WTC11 (cell line): Measurements from ENCODE around the gene MACC1.

Experiments used
- CBFB ChIP-seq: sonication (generic); formaldehyde crosslinking; IDR thresholded peaks from 2 replicates; pipeline ENCODE4 v1.8.1; 2022; ENCODE audit warnings: mild to moderate bottlenecking, low read depth, missing genetic modification reagents
- CREB1 ChIP-seq: sonication (generic); formaldehyde crosslinking; IDR thresholded peaks from 2 replicates; pipeline ENCODE4 v1.8.0; 2023; ENCODE audit warnings: mild to moderate bottlenecking, missing genetic modification reagents
- CTCF ChIP-seq: fragments of 200-600 bp; IDR thresholded peaks from 2 replicates; pipeline ENCODE4 v1.8.0; 2022; ENCODE audit warnings: antibody characterized with exemption
- ESRRA ChIP-seq: sonication (generic); formaldehyde crosslinking; IDR thresholded peaks from 2 replicates; pipeline ENCODE4 v1.8.1; 2022; ENCODE audit warnings: mild to moderate bottlenecking, missing genetic modification reagents, borderline replicate concordance
- ETV6 ChIP-seq: sonication (generic); formaldehyde crosslinking; IDR thresholded peaks from 2 replicates; pipeline ENCODE4 v1.8.1; 2022; ENCODE audit warnings: mild to moderate bottlenecking, missing genetic modification reagents
- KAT7 ChIP-seq: sonication (generic); formaldehyde crosslinking; IDR thresholded peaks from 2 replicates; pipeline ENCODE4 v1.8.1; 2023; ENCODE audit warnings: missing genetic modification reagents, mild to moderate bottlenecking, borderline replicate concordance
- MYBL2 ChIP-seq: sonication (generic); formaldehyde crosslinking; IDR thresholded peaks from 2 replicates; pipeline ENCODE4 v1.8.1; 2023; ENCODE audit warnings: mild to moderate bottlenecking, moderate library complexity, missing genetic modification reagents
- TP53 ChIP-seq: sonication (generic); formaldehyde crosslinking; IDR thresholded peaks from 2 replicates; pipeline ENCODE4 v1.8.1; 2023; ENCODE audit warnings: mild to moderate bottlenecking, missing genetic modification reagents
- USF1 ChIP-seq: sonication (generic); formaldehyde crosslinking; IDR thresholded peaks from 2 replicates; pipeline ENCODE4 v1.8.0; 2022; ENCODE audit warnings: mild to moderate bottlenecking, missing genetic modification reagents
- ZNF121 ChIP-seq: sonication (generic); formaldehyde crosslinking; IDR thresholded peaks from 2 replicates; pipeline ENCODE4 v1.8.0; 2023; ENCODE audit warnings: missing genetic modification reagents
- ZNF138 ChIP-seq: sonication (generic); formaldehyde crosslinking; conservative IDR thresholded peaks from 2 replicates; pipeline ENCODE4 v1.8.1; 2022; ENCODE audit warnings: mild to moderate bottlenecking, moderate library complexity, missing genetic modification reagents
- ZNF532 ChIP-seq: fragments of 250-450 bp; sonication (Bioruptor Pico); IDR thresholded peaks from 2 replicates; pipeline ENCODE4 v1.9.0; 2021; ENCODE audit warnings: mild to moderate bottlenecking, borderline replicate concordance
- TF ChIP-seq, protein P1 (sequence below): sonication (generic); formaldehyde crosslinking; IDR thresholded peaks from 2 replicates; pipeline ENCODE4 v1.8.1; 2023; ENCODE audit warnings: mild to moderate bottlenecking, missing genetic modification reagents, moderate library complexity
- TF ChIP-seq, protein P2 (sequence below): sonication (generic); formaldehyde crosslinking; IDR thresholded peaks from 2 replicates; pipeline ENCODE4 v1.8.0; 2022; ENCODE audit warnings: mild to moderate bottlenecking, missing genetic modification reagents

GRCh38 chr7:20104696-20105095 is 112.5 kb downstream of the MACC1 start:
- no peak for TF ChIP-seq USF1
- TF ChIP-seq ZNF532 (CRISPR knock-in tag) = no peak
- TF ChIP-seq CBFB (CRISPR knock-in tag) = no peak
- no peak for TF ChIP-seq CTCF
- TF ChIP-seq, protein P1, sequence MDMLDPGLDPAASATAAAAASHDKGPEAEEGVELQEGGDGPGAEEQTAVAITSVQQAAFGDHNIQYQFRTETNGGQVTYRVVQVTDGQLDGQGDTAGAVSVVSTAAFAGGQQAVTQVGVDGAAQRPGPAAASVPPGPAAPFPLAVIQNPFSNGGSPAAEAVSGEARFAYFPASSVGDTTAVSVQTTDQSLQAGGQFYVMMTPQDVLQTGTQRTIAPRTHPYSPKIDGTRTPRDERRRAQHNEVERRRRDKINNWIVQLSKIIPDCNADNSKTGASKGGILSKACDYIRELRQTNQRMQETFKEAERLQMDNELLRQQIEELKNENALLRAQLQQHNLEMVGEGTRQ (CRISPR knock-in tag) = no peak
- TF ChIP-seq CREB1 (CRISPR knock-in tag) = no peak
- no peak for TF ChIP-seq ETV6 (CRISPR knock-in tag)
- TF ChIP-seq ZNF138 (CRISPR knock-in tag) = no peak
- TF ChIP-seq TP53 (CRISPR knock-in tag) = no peak
- no peak for TF ChIP-seq ESRRA (CRISPR knock-in tag)
- TF ChIP-seq ZNF121 (CRISPR knock-in tag) = no peak
- TF ChIP-seq, protein P2, sequence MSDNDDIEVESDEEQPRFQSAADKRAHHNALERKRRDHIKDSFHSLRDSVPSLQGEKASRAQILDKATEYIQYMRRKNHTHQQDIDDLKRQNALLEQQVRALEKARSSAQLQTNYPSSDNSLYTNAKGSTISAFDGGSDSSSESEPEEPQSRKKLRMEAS (CRISPR knock-in tag) = no peak
- no peak for TF ChIP-seq MYBL2 (CRISPR knock-in tag)
- TF ChIP-seq KAT7 (CRISPR knock-in tag) = no peak
